Liver (tissue), 9 donors: ENCODE data around the gene PRMT5. TPM values are rescaled to one million over a fixed set of nuclear protein-coding genes. Genes with fewer than 3 reads are reported as not detected.
A peak's percentile ranks its signal among the peaks of the same experiment; 100 is the strongest.

Experiments
- DNase-seq: peaks from one replicate; pipeline ENCODE4 v3.0.0-alpha.2; 2017; ENCODE audit warnings: low spot score
- H3K27ac ChIP-seq, 2 donors: one replicate each; pipeline ENCODE4 v1.7.0; 2013; ENCODE audit warnings: inconsistent platforms in 2 of 2, low read length in 2 of 2, control low read depth in 1 of 2, low read depth in 1 of 2, mild to moderate bottlenecking in 1 of 2
- H3K27me3 ChIP-seq, 4 donors: one replicate each; pipeline versions ENCODE4 v1.6.1 to v1.7.0; 2013; ENCODE audit warnings: low read length in 3 of 4, inconsistent platforms in 1 of 4, mild to moderate bottlenecking in 1 of 4, moderate library complexity in 1 of 4; ENCODE audit not compliant: control insufficient read depth in 4 of 4, insufficient read depth in 4 of 4
- H3K36me3 ChIP-seq, 4 donors: one replicate each; pipeline versions ENCODE4 v1.6.1 to v1.7.0; 2013; ENCODE audit warnings: low read length in 3 of 4, mild to moderate bottlenecking in 3 of 4, low read depth in 1 of 4, moderate library complexity in 1 of 4; ENCODE audit not compliant: control insufficient read depth in 4 of 4, insufficient read depth in 3 of 4
- H3K4me1 ChIP-seq, 4 donors: one replicate each; pipeline versions ENCODE4 v1.6.1 to v1.7.0; 2013; ENCODE audit warnings: low read length in 3 of 4, mild to moderate bottlenecking in 3 of 4, moderate library complexity in 1 of 4; ENCODE audit not compliant: control insufficient read depth in 4 of 4, insufficient read depth in 4 of 4
- H3K4me3 ChIP-seq, 3 donors: one replicate each; pipeline versions ENCODE4 v1.6.1 to v1.7.0; 2013; ENCODE audit warnings: low read length in 3 of 3, control low read depth in 1 of 3, low read depth in 1 of 3, mild to moderate bottlenecking in 1 of 3
- H3K9ac ChIP-seq, 2 donors: one replicate each; pipeline ENCODE4 v1.7.0; 2013; ENCODE audit warnings: low read length in 2 of 2, mild to moderate bottlenecking in 2 of 2, moderate library complexity in 2 of 2, control low read depth in 1 of 2, low read depth in 1 of 2
- H3K9me3 ChIP-seq, 4 donors: one replicate each; pipeline versions ENCODE4 v1.6.1 to v1.7.0; 2013; ENCODE audit warnings: low read length in 3 of 4; ENCODE audit not compliant: control insufficient read depth in 4 of 4
- FOXA1 ChIP-seq: IDR thresholded peaks from 2 replicates; pipeline ENCODE4 v1.6.1; 2016; ENCODE audit warnings: antibody characterized with exemption
- FOXA2 ChIP-seq: IDR thresholded peaks from 2 replicates; pipeline ENCODE4 v1.6.1; 2016; ENCODE audit warnings: antibody characterized with exemption
- GABPA ChIP-seq, 2 donors: IDR thresholded peaks in 1 of 2; conservative IDR thresholded peaks in 1 of 2; 2 replicates each; pipeline ENCODE4 v1.6.1; 2016; ENCODE audit warnings: antibody characterized with exemption in 2 of 2, mild to moderate bottlenecking in 1 of 2, moderate library complexity in 1 of 2
- HNF4A ChIP-seq, 2 donors: conservative IDR thresholded peaks; 2 replicates each; pipeline ENCODE4 v1.6.1; 2016; ENCODE audit warnings: antibody characterized with exemption in 2 of 2, mild to moderate bottlenecking in 2 of 2
- NR2F2 ChIP-seq: IDR thresholded peaks from 2 replicates; pipeline ENCODE4 v1.6.1; 2016; ENCODE audit warnings: antibody characterized with exemption
- WGBS: extraction: QIAGEN DNeasy Blood & Tissue Kit; methylation state at CpG from one replicate; pipeline ENCODE4 v1.1.7; 2013; 5-methylcytosine and 5-hydroxymethylcytosine counted together
- polyA plus RNA-seq, 2 donors: library from polyadenylated mRNA; stranded (reverse) in 1 of 2; unstranded in 1 of 2; fragments of 200-250 nt in 1 of 2; fragments of >200 nt in 1 of 2; fragmentation: Nextera tagmentation in 1 of 2; extraction: Ambion mirVana in 1 of 2; gene quantifications; one replicate each; pipeline versions ENCODE4 v1.2.1 to v1.2.3, GENCODE V29; 2013 to 2015
- total RNA-seq, 2 donors: library from RNA; depleted of rRNA; stranded (reverse); fragments of >200 nt; gene quantifications; one replicate each; pipeline ENCODE4 v1.2.3, GENCODE V29; 2014
- TF ChIP-seq, protein P1 (sequence below): IDR thresholded peaks from 2 replicates; pipeline ENCODE4 v1.6.1; 2016; ENCODE audit warnings: antibody characterized with exemption, mild to moderate bottlenecking
- donor health status: healthy.
- donor health status: healthy.
- donor health status: healthy.
- donor health status: healthy.
- donor health status: healthy.

Gene PRMT5
- total and polyA plus RNA-seq, 4 donors, result 14.1 to 28.2 (median 26.8) TPM

DNA sequence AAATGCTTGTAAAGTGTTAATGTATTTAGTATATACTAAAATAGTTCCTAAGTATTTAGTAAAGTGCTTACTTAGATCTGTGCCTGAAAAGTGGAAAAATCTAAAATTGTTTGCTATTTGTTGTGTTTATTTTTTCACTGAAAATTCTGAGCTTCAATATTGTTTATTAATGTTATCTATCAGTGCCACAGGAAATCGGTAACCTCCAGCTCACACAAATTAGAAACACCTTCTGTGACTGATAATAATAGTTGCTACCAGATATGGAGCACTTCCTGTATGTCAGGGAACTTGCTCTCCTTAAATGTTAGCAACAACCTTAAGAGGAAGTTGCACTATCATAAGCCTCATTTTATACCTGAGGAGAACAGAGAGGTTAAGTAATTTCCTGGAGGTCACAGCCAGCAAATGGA, 58.4 kb downstream of the PRMT5 start:
- Histone ChIP-seq H3K36me3 (peaks cover 6 to 19% (median 15%) of the 10 kb centered on the region in 4 donors), H3K4me1 (peaks cover 2 to 15% (median 9%) of the 10 kb centered on the region in 4 donors), H3K9me3 (no peaks in the 10 kb centered on the region), H3K27me3 (no peaks in the 10 kb centered on the region), H3K4me3 (peak overlapping the region in 2 of 3 donors; percentile 26 to 95), H3K9ac (peak overlapping the region; percentile 61 to 70), H3K27ac (peak overlapping the region; percentile 98 to 99)
- DNase-seq, result no peak
- TF ChIP-seq GABPA (IDR thresholded peaks at IDR 0.05 in 1 of 2, conservative IDR thresholded peaks at IDR 0.05 in 1 of 2) (peak in 1 of 2 donors; percentile 56), FOXA2 (no peak), NR2F2 (no peak), HNF4A (conservative IDR thresholded peaks at IDR 0.05) (no peak), FOXA1 (no peak)
- TF ChIP-seq, protein P1, sequence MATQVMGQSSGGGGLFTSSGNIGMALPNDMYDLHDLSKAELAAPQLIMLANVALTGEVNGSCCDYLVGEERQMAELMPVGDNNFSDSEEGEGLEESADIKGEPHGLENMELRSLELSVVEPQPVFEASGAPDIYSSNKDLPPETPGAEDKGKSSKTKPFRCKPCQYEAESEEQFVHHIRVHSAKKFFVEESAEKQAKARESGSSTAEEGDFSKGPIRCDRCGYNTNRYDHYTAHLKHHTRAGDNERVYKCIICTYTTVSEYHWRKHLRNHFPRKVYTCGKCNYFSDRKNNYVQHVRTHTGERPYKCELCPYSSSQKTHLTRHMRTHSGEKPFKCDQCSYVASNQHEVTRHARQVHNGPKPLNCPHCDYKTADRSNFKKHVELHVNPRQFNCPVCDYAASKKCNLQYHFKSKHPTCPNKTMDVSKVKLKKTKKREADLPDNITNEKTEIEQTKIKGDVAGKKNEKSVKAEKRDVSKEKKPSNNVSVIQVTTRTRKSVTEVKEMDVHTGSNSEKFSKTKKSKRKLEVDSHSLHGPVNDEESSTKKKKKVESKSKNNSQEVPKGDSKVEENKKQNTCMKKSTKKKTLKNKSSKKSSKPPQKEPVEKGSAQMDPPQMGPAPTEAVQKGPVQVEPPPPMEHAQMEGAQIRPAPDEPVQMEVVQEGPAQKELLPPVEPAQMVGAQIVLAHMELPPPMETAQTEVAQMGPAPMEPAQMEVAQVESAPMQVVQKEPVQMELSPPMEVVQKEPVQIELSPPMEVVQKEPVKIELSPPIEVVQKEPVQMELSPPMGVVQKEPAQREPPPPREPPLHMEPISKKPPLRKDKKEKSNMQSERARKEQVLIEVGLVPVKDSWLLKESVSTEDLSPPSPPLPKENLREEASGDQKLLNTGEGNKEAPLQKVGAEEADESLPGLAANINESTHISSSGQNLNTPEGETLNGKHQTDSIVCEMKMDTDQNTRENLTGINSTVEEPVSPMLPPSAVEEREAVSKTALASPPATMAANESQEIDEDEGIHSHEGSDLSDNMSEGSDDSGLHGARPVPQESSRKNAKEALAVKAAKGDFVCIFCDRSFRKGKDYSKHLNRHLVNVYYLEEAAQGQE, result no peak
- 0% methylated on average over 1 of the region's 1 CpG for WGBS

Other genes with a start within 250 kb of the PRMT5 start
- gene OXA1L, start 162.7 kb downstream of the PRMT5 start, total RNA-seq, result 10 to 100 TPM; 59.3 to 64.2 TPM
- gene OXA1L, start 162.7 kb downstream of the PRMT5 start, polyA plus RNA-seq, result 100 to 1,000 TPM in 1 of 2 donors, 10 to 100 TPM in 1; 53.6 to 106 TPM
- 10 to 100 TPM in 1 of 2 donors, 1 to 10 TPM in 1; 9.2 to 14.3 TPM for gene SLC7A7, start 113.9 kb downstream of the PRMT5 start, total RNA-seq
- 1 to 10 TPM; 2.8 to 8.3 TPM for gene SLC7A7, start 113.9 kb downstream of the PRMT5 start, polyA plus RNA-seq
- gene MRPL52, start 99.5 kb downstream of the PRMT5 start, total RNA-seq, result 10 to 100 TPM in 1 of 2 donors, 1 to 10 TPM in 1; 9.1 to 19.1 TPM
- 100 to 1,000 TPM in 1 of 2 donors, 10 to 100 TPM in 1; 54.1 to 142 TPM for gene MRPL52, start 99.5 kb downstream of the PRMT5 start, polyA plus RNA-seq
- 1 to 10 TPM; 7.6 to 8.4 TPM for gene MMP14, start 92.8 kb downstream of the PRMT5 start, total RNA-seq
- 10 to 100 TPM in 1 of 2 donors, under 1 TPM in 1; 0.86 to 10.6 TPM for gene MMP14, start 92.8 kb downstream of the PRMT5 start, polyA plus RNA-seq
- 10 to 100 TPM; 30.0 to 32.6 TPM for gene LRP10, start 57.6 kb downstream of the PRMT5 start, total RNA-seq
- gene LRP10, start 57.6 kb downstream of the PRMT5 start, polyA plus RNA-seq, result 10 to 100 TPM; 19.5 to 61.7 TPM
- under 1 TPM; 0.08 to 0.14 TPM for gene REM2, start 46.2 kb downstream of the PRMT5 start, total RNA-seq
- gene REM2, start 46.2 kb downstream of the PRMT5 start, polyA plus RNA-seq, result under 1 TPM in 1 of 2 donors, not detected in 1; 0.11 TPM
- gene RBM23, start 10.2 kb downstream of the PRMT5 start, total RNA-seq, result 100 to 1,000 TPM in 1 of 2 donors, 10 to 100 TPM in 1; 36.7 to 242 TPM
- 10 to 100 TPM; 22.3 to 26.0 TPM for gene RBM23, start 10.2 kb downstream of the PRMT5 start, polyA plus RNA-seq
- gene HAUS4, start 27.7 kb upstream of the PRMT5 start, total RNA-seq, result 10 to 100 TPM; 11.9 to 32.8 TPM
- gene HAUS4, start 27.7 kb upstream of the PRMT5 start, polyA plus RNA-seq, result 1 to 10 TPM; 5.8 to 7.9 TPM
- gene AJUBA, start 53.2 kb upstream of the PRMT5 start, total RNA-seq, result 10 to 100 TPM; 15.9 to 34.9 TPM
- 10 to 100 TPM; 15.5 to 23.4 TPM for gene AJUBA, start 53.2 kb upstream of the PRMT5 start, polyA plus RNA-seq
- 1 to 10 TPM; 3.8 to 7.1 TPM for gene C14orf93, start 80.8 kb upstream of the PRMT5 start, total RNA-seq
- gene C14orf93, start 80.8 kb upstream of the PRMT5 start, polyA plus RNA-seq, result 1 to 10 TPM; 2.1 to 3.0 TPM
- 10 to 100 TPM; 74.0 to 88.2 TPM for gene PSMB5, start 105.5 kb upstream of the PRMT5 start, total RNA-seq
- 100 to 1,000 TPM; 102 to 152 TPM for gene PSMB5, start 105.5 kb upstream of the PRMT5 start, polyA plus RNA-seq
- not detected for gene PSMB11, start 112.8 kb upstream of the PRMT5 start, total RNA-seq
- not detected for gene PSMB11, start 112.8 kb upstream of the PRMT5 start, polyA plus RNA-seq
- under 1 TPM; 0.23 to 0.50 TPM for gene CDH24, start 128.1 kb upstream of the PRMT5 start, total RNA-seq
- gene CDH24, start 128.1 kb upstream of the PRMT5 start, polyA plus RNA-seq, result under 1 TPM in 1 of 2 donors, not detected in 1; 0.38 TPM
- gene ACIN1, start 165.8 kb upstream of the PRMT5 start, total RNA-seq, result 10 to 100 TPM; 49.3 to 50.6 TPM
- 10 to 100 TPM in 1 of 2 donors, 1 to 10 TPM in 1; 8.1 to 24.9 TPM for gene ACIN1, start 165.8 kb upstream of the PRMT5 start, polyA plus RNA-seq
- 10 to 100 TPM in 1 of 2 donors, 1 to 10 TPM in 1; 9.0 to 16.1 TPM for gene C14orf119, start 166.1 kb upstream of the PRMT5 start, total RNA-seq
- 10 to 100 TPM; 19.3 to 27.1 TPM for gene C14orf119, start 166.1 kb upstream of the PRMT5 start, polyA plus RNA-seq
- not detected for gene CIROP, start 175.6 kb upstream of the PRMT5 start, total RNA-seq
- gene CIROP, start 175.6 kb upstream of the PRMT5 start, polyA plus RNA-seq, result not detected
- 1 to 10 TPM in 1 of 2 donors, under 1 TPM in 1; 0.08 to 4.4 TPM for gene CEBPE, start 189.9 kb upstream of the PRMT5 start, total RNA-seq
- under 1 TPM in 1 of 2 donors, not detected in 1; 0.16 TPM for gene CEBPE, start 189.9 kb upstream of the PRMT5 start, polyA plus RNA-seq